Measurements from ENCODE around the gene FAM234B.

The FAM234B gene

DNA sequence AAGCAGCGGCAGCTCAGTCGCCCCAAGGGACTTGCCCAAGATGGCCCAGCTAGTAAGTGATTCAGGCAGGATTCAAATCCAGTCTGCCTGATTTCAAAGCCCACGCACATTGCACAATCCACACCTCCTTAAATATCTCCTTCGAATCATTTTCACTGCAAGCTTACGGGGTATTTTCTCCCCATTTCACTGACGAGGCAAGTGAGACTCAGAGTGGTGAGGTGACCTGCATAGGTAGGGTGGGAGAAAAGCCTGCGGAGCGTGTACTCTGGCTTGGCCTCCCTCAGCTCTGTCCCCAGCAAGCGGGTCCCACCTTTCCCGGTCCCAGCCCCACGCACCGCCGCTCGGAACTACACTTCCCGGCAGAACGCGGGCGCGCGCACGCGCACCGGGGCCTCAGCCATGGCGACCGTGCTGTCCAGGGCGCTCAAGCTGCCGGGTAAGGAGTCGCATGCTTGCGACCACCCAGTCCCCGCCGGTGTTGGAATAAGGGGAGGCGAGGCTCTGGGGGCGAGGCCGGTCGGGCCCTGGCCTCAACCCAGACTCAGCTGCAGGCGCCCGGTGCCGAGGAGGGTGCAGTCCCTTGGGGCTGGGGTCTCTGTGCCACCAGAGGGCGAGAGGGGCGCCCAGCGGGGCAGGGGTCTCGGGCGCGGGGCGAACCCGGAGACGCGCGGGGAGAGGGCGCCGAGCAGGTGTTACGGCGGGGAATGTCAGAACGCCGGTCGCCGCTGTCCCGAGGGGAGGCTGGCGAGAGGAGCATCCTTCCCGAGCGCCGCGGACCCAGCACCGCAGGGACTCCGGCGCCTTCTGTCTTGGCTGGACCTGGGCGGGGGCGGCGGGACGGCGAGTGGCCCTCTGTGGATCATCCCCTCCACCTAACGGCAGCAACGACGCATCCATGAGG lies at the start of gene FAM234B:
FAM234B (plus strand) TSS at position 380 of the 904 bp plus-strand sequence; CDS start at position 403, 23 bp downstream.
- no peaks in the 10 kb centered on the region for H3F3A ChIP-seq (ENCODE audit: low read depth)
- H2AFZ ChIP-seq (ENCODE audit: low read length) = peak within 1 kb of the TSS; percentile 95
- peaks cover 33% of the 10 kb centered on the region for H3K4me1 ChIP-seq (ENCODE audit: insufficient read depth, low read length, poor library complexity, severe bottlenecking)
- H3K79me2 ChIP-seq (ENCODE audit: insufficient read depth, low read length) = peaks cover 35% of the 10 kb centered on the region; the same call in 1 of the 2 replicates
- H3K4me2 ChIP-seq (ENCODE audit: low read depth, low read length, poor library complexity, severe bottlenecking) = peak within 1 kb of the TSS; percentile 97
- peak within 1 kb of the TSS; percentile 88 for H3K4me3 ChIP-seq (ENCODE audit: low read length, poor library complexity, severe bottlenecking)
- H3K27me3 ChIP-seq (ENCODE audit: insufficient read depth, low read length, poor library complexity, severe bottlenecking) = no peaks in the 10 kb centered on the region
- no peaks in the 10 kb centered on the region for H3K9me2 ChIP-seq (replicated peaks; ENCODE audit: low read depth, low read length)
- TF ChIP-seq EZH2phosphoT487 (IDR thresholded peaks at IDR 0.05; ENCODE audit: borderline replicate concordance) (no peak), CTCF (conservative IDR thresholded peaks at IDR 0.05; ENCODE audit: low read length) (peak; percentile 35)
- H3K9ac ChIP-seq (ENCODE audit: low read depth, low read length, poor library complexity, severe bottlenecking) = peak within 1 kb of the TSS; percentile 68
- H3K36me3 ChIP-seq (ENCODE audit: insufficient read depth, low read length) = no peaks in the 10 kb centered on the region
- no peaks in the 10 kb centered on the region for H4K20me1 ChIP-seq (ENCODE audit: insufficient read depth, low read length, poor library complexity, severe bottlenecking)
- H3K9me3 ChIP-seq (ENCODE audit: insufficient read depth, low read depth, low read length) = no peaks in the 10 kb centered on the region

DNA sequence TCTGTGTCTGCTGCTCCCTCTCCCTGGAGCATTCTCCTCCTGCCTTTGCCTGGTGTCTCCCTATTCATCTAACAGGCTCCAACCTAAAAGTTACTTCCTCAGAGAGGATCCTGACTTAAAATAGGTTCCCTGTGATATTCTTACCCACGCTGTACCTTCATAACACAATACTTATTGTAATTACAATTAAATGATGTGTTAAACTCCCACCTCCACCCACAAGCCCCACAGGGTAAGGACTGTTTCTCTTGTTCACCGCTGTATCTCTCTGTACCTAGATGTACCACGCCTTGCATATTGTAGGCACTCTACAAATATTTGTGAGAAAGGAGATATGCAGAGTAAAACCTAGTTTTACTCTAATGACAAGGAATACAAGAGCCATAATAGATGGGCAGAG lies 49.1 kb upstream of the FAM234B start:
- H2AFZ ChIP-seq (ENCODE audit: low read length) = no peak overlapping the region
- no peaks in the 10 kb centered on the region for H4K20me1 ChIP-seq (ENCODE audit: insufficient read depth, low read length, poor library complexity, severe bottlenecking)
- no peaks in the 10 kb centered on the region for H3F3A ChIP-seq (ENCODE audit: low read depth)
- no peaks in the 10 kb centered on the region for H3K36me3 ChIP-seq (ENCODE audit: insufficient read depth, low read length)
- TF ChIP-seq EZH2phosphoT487 (IDR thresholded peaks at IDR 0.05; ENCODE audit: borderline replicate concordance) (no peak), CTCF (conservative IDR thresholded peaks at IDR 0.05; ENCODE audit: low read length) (no peak)
- no peaks in the 10 kb centered on the region for H3K9me3 ChIP-seq (ENCODE audit: insufficient read depth, low read depth, low read length)
- no peaks in the 10 kb centered on the region for H3K9me2 ChIP-seq (replicated peaks; ENCODE audit: low read depth, low read length)
- no peak overlapping the region for H3K4me2 ChIP-seq (ENCODE audit: low read depth, low read length, poor library complexity, severe bottlenecking)
- peaks cover 25% of the 10 kb centered on the region for H3K4me1 ChIP-seq (ENCODE audit: insufficient read depth, low read length, poor library complexity, severe bottlenecking)
- H3K27me3 ChIP-seq (ENCODE audit: insufficient read depth, low read length, poor library complexity, severe bottlenecking) = no peaks in the 10 kb centered on the region
- no peaks in the 10 kb centered on the region for H3K79me2 ChIP-seq (ENCODE audit: insufficient read depth, low read length)
- no peak overlapping the region for H3K9ac ChIP-seq (ENCODE audit: low read depth, low read length, poor library complexity, severe bottlenecking)
- H3K4me3 ChIP-seq (ENCODE audit: low read length, poor library complexity, severe bottlenecking) = no peak overlapping the region

- Histone ChIP-seq H3K4me2 (ENCODE audit: low read depth, low read length, poor library complexity, severe bottlenecking) (no peak overlapping the region), H3K9ac (ENCODE audit: low read depth, low read length, poor library complexity, severe bottlenecking) (no peak overlapping the region), H3K36me3 (ENCODE audit: insufficient read depth, low read length) (no peaks in the 10 kb centered on the region), H4K20me1 (ENCODE audit: insufficient read depth, low read length, poor library complexity, severe bottlenecking) (no peaks in the 10 kb centered on the region), H3K79me2 (ENCODE audit: insufficient read depth, low read length) (no peaks in the 10 kb centered on the region), H2AFZ (ENCODE audit: low read length) (no peak overlapping the region), H3K9me2 (replicated peaks; ENCODE audit: low read depth, low read length) (no peaks in the 10 kb centered on the region), H3K4me3 (ENCODE audit: low read length, poor library complexity, severe bottlenecking) (no peak overlapping the region), H3K9me3 (ENCODE audit: insufficient read depth, low read depth, low read length) (no peaks in the 10 kb centered on the region), H3K4me1 (ENCODE audit: insufficient read depth, low read length, poor library complexity, severe bottlenecking) (peaks cover 25% of the 10 kb centered on the region), H3F3A (ENCODE audit: low read depth) (no peaks in the 10 kb centered on the region), H3K27me3 (ENCODE audit: insufficient read depth, low read length, poor library complexity, severe bottlenecking) (no peaks in the 10 kb centered on the region)
- TF ChIP-seq CTCF (conservative IDR thresholded peaks at IDR 0.05; ENCODE audit: low read length) (no peak), EZH2phosphoT487 (IDR thresholded peaks at IDR 0.05; ENCODE audit: borderline replicate concordance) (no peak)
Observed at GRCh38 chr12:12996209-12996608, 48.0 kb upstream of the FAM234B start.
